Measurements from ENCODE around the gene FLT4.
A peak's percentile ranks its signal among the peaks of the same experiment; 100 is the strongest.

The FLT4 gene

GRCh38 chr5:180595046-180595379, 54.4 kb downstream of the FLT4 start:
- Histone ChIP-seq H3K9me3 (no peaks in the 10 kb centered on the region), H3K27ac (no peak overlapping the region)
- intact Hi-C loops (cut with DNase I; ENCODE audit: low total_unique reads) = no loop called here

GRCh38 chr5:180594311-180595045, 54.9 kb downstream of the FLT4 start:
- intact Hi-C loops (cut with DNase I; ENCODE audit: low total_unique reads) = no loop called here
- Histone ChIP-seq H3K4me3 (no peak overlapping the region), H3K4me1 (peaks cover 0 to 20% (median 12%) of the 10 kb centered on the region in 4 donors), H3K9me3 (no peaks in the 10 kb centered on the region), H3K36me3 (no peaks in the 10 kb centered on the region), H3K27me3 (peaks cover 0 to 47% of the 10 kb centered on the region in 2 donors), H3K27ac (no peak overlapping the region)
- TF ChIP-seq, protein P1, sequence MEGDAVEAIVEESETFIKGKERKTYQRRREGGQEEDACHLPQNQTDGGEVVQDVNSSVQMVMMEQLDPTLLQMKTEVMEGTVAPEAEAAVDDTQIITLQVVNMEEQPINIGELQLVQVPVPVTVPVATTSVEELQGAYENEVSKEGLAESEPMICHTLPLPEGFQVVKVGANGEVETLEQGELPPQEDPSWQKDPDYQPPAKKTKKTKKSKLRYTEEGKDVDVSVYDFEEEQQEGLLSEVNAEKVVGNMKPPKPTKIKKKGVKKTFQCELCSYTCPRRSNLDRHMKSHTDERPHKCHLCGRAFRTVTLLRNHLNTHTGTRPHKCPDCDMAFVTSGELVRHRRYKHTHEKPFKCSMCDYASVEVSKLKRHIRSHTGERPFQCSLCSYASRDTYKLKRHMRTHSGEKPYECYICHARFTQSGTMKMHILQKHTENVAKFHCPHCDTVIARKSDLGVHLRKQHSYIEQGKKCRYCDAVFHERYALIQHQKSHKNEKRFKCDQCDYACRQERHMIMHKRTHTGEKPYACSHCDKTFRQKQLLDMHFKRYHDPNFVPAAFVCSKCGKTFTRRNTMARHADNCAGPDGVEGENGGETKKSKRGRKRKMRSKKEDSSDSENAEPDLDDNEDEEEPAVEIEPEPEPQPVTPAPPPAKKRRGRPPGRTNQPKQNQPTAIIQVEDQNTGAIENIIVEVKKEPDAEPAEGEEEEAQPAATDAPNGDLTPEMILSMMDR (IDR thresholded peaks at IDR 0.05) = no peak
- peak in 1 of 2 donors; percentile 29 for DNase-seq

More at GRCh38 chr5:180595046-180595379, 54.4 kb downstream of the FLT4 start:
- Histone ChIP-seq H3K36me3 (no peaks in the 10 kb centered on the region), H3K27me3 (peaks cover 0 to 43% of the 10 kb centered on the region in 2 donors), H3K4me3 (no peak overlapping the region), H3K4me1 (peaks cover 0 to 18% (median 12%) of the 10 kb centered on the region in 4 donors)
- no peak for DNase-seq
- TF ChIP-seq, protein P1 (IDR thresholded peaks at IDR 0.05) = no peak

DNA sequence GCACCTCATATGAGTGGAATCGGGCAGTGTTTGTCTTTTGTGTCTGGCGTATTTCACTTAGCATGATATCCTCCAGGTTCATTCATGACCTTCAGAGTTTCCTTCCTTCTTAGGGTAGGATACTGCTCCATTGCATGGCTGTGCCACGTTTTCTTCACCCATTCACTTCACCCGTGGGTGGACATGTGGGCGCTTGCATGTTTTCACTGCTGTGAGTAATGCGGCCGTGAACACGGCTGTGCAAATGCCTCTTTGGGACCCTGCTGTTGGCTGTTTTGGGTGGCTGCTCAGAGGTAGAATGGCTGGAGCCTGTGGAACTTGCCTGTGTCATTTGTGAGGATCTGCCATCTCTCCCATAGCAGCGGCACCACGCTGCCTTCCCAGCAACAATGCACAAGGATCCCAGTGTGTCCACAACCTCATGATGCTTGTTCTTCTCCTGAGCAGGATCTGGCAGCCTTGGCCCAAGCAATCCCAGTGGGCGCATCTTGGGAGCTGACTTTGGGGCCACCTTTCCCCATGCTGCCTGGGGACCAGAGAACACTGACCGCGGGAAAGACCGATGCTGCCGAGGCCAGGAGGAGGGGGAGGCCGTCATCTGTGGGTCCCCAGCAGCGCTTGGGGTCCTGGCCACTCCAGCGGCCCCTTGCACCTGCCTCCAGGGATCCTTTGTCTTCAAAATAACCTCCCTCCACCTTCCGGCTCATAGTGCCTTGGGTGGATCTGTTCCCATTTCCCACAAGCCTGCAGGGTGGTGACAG, 55.8 kb downstream of the FLT4 start:
- Histone ChIP-seq H3K9me3 (no peaks in the 10 kb centered on the region), H3K4me1 (peaks cover 0 to 20% (median 12%) of the 10 kb centered on the region in 4 donors), H3K27ac (no peak overlapping the region), H3K36me3 (no peaks in the 10 kb centered on the region), H3K27me3 (peaks cover 0 to 50% of the 10 kb centered on the region in 2 donors), H3K4me3 (no peak overlapping the region)
- TF ChIP-seq, protein P1 (IDR thresholded peaks at IDR 0.05) = no peak
- peak in 1 of 2 donors; percentile 35 for DNase-seq
- intact Hi-C loops (cut with DNase I; ENCODE audit: low total_unique reads) = no loop called here

GRCh38 chr5:180592176-180592575, 57.2 kb downstream of the FLT4 start:
- Histone ChIP-seq H3K4me3 (no peak overlapping the region), H3K27ac (no peak overlapping the region), H3K27me3 (peaks cover 0 to 48% of the 10 kb centered on the region in 2 donors), H3K36me3 (no peaks in the 10 kb centered on the region), H3K4me1 (peaks cover 0 to 20% (median 12%) of the 10 kb centered on the region in 4 donors), H3K9me3 (no peaks in the 10 kb centered on the region)
- intact Hi-C loops (cut with DNase I; ENCODE audit: low total_unique reads) = no loop called here
- no peak for DNase-seq
- TF ChIP-seq, protein P1 (IDR thresholded peaks at IDR 0.05) = no peak

DNA sequence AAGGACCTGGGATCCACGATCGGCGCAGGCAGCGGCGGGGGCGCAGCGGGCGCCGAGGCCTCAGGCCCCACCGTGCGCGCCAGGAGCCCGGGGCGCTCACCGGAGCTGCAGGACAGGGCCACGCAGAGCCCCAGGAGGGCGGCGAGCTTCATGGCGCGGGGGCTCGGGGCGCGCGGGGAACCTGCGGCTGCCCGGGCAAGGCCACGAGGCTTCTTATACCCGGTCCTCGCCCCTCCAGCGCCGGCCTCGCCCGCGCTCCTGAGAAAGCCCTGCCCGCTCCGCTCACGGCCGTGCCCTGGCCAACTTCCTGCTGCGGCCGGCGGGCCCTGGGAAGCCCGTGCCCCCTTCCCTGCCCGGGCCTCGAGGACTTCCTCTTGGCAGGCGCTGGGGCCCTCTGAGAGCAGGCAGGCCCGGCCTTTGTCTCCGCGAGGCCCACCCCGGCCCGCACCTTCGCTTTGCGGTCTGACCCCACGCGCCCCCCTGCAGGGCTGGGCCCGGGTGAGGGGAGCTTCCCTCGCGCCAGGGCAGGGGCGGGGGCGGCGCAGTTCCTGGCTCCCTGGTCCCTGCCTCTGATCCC, 58.0 kb downstream of the FLT4 start, which contains the start of gene SCGB3A1:
TSS of gene SCGB3A1 (minus strand) at position 189 of the 577 bp plus-strand sequence. CDS start at position 152, 37 bp downstream.
- Histone ChIP-seq H3K27ac (no peak within 1 kb of the TSS), H3K4me3 (peak within 1 kb of the TSS in 1 of 2 donors; percentile 20), H3K9me3 (no peaks in the 10 kb centered on the region), H3K27me3 (peaks cover 0 to 48% of the 10 kb centered on the region in 2 donors), H3K4me1 (peaks cover 0 to 20% (median 12%) of the 10 kb centered on the region in 4 donors), H3K36me3 (no peaks in the 10 kb centered on the region)
- intact Hi-C loops (cut with DNase I; ENCODE audit: low total_unique reads) = no loop called here
- TF ChIP-seq, protein P1 (IDR thresholded peaks at IDR 0.05) = no peak
- DNase-seq = no peak
